ENCODE results near the gene GALNT16. TPM values are rescaled to one million over a fixed set of nuclear protein-coding genes. Genes with fewer than 3 reads are reported as not detected.

Gene GALNT16
- total RNA-seq, 4 donors from 2014 or later, result 5.8 to 18.4 (median 10.5) TPM

DNA sequence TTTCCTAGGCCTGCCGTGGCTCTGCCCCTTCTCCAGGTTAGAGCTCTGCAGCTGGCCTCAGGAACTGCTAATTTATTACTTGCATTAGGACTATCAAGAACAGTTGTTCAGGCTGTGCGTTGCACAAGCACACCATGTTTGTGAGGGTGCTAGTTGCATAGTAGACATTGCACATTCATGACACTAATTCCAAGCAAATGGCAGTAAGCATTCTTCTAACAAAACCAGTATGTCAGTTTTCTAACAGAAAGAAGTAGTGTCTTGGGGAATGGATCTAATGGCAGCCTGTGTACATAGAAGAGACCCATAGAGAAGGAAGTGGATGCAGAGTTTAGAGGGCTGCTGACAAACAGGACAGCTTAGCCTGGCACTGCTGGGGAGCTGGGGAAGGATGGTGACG is 84.2 kb downstream of the GALNT16 start:
- Histone ChIP-seq H3K27me3 (no peaks in the 10 kb centered on the region), H3K27ac (replicated peaks in 1 of 4) (no peak overlapping the region), H3K4me3 (no peak overlapping the region), H3K4me1 (peaks cover 0 to 6% (median 2%) of the 10 kb centered on the region in 4 donors), H3K9me3 (no peaks in the 10 kb centered on the region), H3K36me3 (peaks cover 0 to 33% (median 4%) of the 10 kb centered on the region in 4 donors)
- TF ChIP-seq POLR2AphosphoS5 (IDR thresholded peaks at IDR 0.05) (no peak), POLR2A (IDR thresholded peaks at IDR 0.05; ENCODE audit: low read depth) (no peak), EP300 (IDR thresholded peaks at IDR 0.05) (no peak)
- TF ChIP-seq, protein P1, sequence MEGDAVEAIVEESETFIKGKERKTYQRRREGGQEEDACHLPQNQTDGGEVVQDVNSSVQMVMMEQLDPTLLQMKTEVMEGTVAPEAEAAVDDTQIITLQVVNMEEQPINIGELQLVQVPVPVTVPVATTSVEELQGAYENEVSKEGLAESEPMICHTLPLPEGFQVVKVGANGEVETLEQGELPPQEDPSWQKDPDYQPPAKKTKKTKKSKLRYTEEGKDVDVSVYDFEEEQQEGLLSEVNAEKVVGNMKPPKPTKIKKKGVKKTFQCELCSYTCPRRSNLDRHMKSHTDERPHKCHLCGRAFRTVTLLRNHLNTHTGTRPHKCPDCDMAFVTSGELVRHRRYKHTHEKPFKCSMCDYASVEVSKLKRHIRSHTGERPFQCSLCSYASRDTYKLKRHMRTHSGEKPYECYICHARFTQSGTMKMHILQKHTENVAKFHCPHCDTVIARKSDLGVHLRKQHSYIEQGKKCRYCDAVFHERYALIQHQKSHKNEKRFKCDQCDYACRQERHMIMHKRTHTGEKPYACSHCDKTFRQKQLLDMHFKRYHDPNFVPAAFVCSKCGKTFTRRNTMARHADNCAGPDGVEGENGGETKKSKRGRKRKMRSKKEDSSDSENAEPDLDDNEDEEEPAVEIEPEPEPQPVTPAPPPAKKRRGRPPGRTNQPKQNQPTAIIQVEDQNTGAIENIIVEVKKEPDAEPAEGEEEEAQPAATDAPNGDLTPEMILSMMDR (IDR thresholded peaks at IDR 0.05), result no peak
- no peak for DNase-seq (ENCODE audit: extremely low spot score)
- 100% methylated on average over 2 of the region's 3 CpGs for WGBS
- intact Hi-C loops (cut with DNase I), result loop anchor here (5.0 kb wide), 1 partner anchor 102 kb away; no protein-coding TSS in a partner anchor

DNA sequence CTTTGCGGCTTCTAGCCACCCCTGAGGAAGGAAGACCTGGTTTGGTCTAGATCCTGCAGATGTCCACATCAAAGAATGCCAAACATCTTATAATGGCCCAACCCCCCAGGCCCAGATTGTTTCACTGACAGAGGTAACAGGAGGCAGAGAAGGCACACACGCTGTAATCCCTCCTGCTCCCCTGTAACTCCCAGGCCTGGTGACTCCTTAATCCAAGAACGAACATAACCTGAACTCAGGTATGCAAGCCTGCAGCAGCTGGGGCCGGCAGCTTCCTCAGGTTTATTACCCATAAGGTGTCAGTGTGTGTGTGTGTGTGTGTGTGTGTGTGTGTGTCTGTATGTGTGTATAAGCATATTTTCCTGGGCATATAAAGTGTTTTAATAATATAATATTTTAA is 85.4 kb downstream of the GALNT16 start:
- Histone ChIP-seq H3K9me3 (no peaks in the 10 kb centered on the region), H3K27ac (replicated peaks in 1 of 4) (no peak overlapping the region), H3K36me3 (peaks cover 0 to 34% (median 2%) of the 10 kb centered on the region in 4 donors), H3K27me3 (no peaks in the 10 kb centered on the region), H3K4me1 (peaks cover 0 to 6% (median 2%) of the 10 kb centered on the region in 4 donors), H3K4me3 (no peak overlapping the region)
- TF ChIP-seq POLR2AphosphoS5 (IDR thresholded peaks at IDR 0.05) (no peak), POLR2A (IDR thresholded peaks at IDR 0.05; ENCODE audit: low read depth) (no peak), EP300 (IDR thresholded peaks at IDR 0.05) (no peak)
- TF ChIP-seq, protein P1 (IDR thresholded peaks at IDR 0.05), result no peak
- DNase-seq (ENCODE audit: extremely low spot score), result no peak
- intact Hi-C loops (cut with DNase I), result loop anchor here (5.0 kb wide), 1 partner anchor 93 kb away; no protein-coding TSS in a partner anchor
- 88% methylated on average over 2 of the region's 4 CpGs for WGBS

DNA sequence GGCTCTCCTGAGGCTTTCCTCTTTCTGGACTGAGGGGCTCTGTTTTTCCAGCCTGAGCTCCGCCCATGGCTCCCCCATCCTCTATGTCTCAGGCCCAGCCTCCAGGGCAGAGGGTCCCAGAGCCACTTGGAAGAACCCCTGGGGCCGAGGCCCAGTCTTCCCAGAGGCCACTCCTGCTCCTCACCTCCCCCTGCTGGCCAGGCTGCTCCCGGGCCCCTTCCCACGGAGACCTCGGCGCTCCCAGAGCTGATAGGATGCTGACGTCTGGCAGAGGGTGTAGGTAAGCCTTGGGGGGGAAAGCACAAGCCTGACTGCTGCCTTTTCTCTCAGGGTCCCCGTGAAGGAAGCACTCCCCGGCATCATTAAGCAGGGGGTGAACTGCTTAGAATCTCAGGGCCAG is 86.8 kb downstream of the GALNT16 start:
- Histone ChIP-seq H3K9me3 (no peaks in the 10 kb centered on the region), H3K27ac (replicated peaks in 1 of 4) (no peak overlapping the region), H3K4me1 (peaks cover 0 to 6% (median 2%) of the 10 kb centered on the region in 4 donors), H3K4me3 (no peak overlapping the region), H3K27me3 (no peaks in the 10 kb centered on the region), H3K36me3 (peaks cover 0 to 34% (median 2%) of the 10 kb centered on the region in 4 donors)
- no peak for DNase-seq (ENCODE audit: extremely low spot score)
- TF ChIP-seq, protein P1 (IDR thresholded peaks at IDR 0.05), result peak; percentile 42 to 61 (median 45)
- no peak for TF ChIP-seq EP300 (IDR thresholded peaks at IDR 0.05)
- no peak for TF ChIP-seq POLR2AphosphoS5 (IDR thresholded peaks at IDR 0.05)
- intact Hi-C loops (cut with DNase I), result loop anchor here (5.0 kb wide), 1 partner anchor 94 kb away; no protein-coding TSS in a partner anchor
- 50% methylated on average over 1 of the region's 9 CpGs for WGBS

DNA sequence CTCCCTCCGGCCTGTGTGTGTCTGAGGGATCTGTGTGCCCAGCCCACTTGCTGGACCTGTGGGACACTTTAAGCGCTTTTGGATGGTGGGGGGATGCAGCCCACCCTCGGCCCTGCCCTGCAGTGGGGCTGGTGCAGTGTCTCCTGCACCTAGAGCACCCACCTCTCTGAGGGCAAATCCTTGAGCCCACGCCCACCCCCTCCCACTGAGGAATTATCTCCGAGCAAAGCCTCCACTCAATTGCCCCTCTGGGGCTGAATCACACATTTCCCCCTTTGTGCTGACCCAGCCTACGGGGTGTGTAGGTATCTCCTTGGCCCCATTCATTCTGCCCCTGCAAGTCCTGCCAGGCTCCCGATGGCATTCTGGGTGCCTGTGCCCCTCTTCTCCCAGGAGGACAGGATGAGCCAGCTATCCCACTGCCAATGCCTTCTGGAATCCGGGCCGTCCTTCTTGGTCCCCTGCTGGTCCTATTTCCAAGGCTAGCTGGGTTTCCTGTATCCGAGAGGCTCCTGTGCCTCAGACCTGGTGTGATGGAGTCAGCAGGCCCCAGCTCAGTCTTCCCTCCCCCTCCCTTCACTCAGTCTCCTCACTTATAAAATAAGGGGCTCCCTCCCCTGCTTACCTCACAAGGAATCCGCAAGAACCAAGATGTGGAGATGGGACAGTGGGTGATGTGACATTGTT is 89.3 kb downstream of the GALNT16 start:
- WGBS, result 80% methylated on average over 8 of the region's 11 CpGs
- no peaks in the 10 kb centered on the region for H3K27me3 ChIP-seq
- intact Hi-C loops (cut with DNase I), result loop anchor here (5.0 kb wide), 1 partner anchor 97 kb away; no protein-coding TSS in a partner anchor
- peaks cover 0 to 44% (median 2%) of the 10 kb centered on the region in 4 donors for H3K36me3 ChIP-seq
- H3K4me3 ChIP-seq, result no peak overlapping the region
- H3K27ac ChIP-seq (replicated peaks in 1 of 4), result no peak overlapping the region
- TF ChIP-seq POLR2A (IDR thresholded peaks at IDR 0.05; ENCODE audit: low read depth), result no peak
- no peak for TF ChIP-seq POLR2AphosphoS5 (IDR thresholded peaks at IDR 0.05)
- TF ChIP-seq, protein P1 (IDR thresholded peaks at IDR 0.05), result no peak
- no peak for TF ChIP-seq EP300 (IDR thresholded peaks at IDR 0.05)
- no peaks in the 10 kb centered on the region for H3K9me3 ChIP-seq
- H3K4me1 ChIP-seq, result peaks cover 0 to 3% (median 0%) of the 10 kb centered on the region in 4 donors
- DNase-seq (ENCODE audit: extremely low spot score), result no peak

All from esophagus muscularis mucosa (tissue), 4 donors.